Measurements from ENCODE around the gene LGALS7. TPM values are rescaled to one million over a fixed set of nuclear protein-coding genes. Genes with fewer than 3 reads are reported as not detected.
"Not testable (repeated sequence)": the region's sequence is repeated elsewhere in the genome, so short reads cannot be mapped to it uniquely, and the experiment has no call there.

LGALS7 gene
- total RNA-seq, 2 experiments from 2014 or later, result not detected

DNA sequence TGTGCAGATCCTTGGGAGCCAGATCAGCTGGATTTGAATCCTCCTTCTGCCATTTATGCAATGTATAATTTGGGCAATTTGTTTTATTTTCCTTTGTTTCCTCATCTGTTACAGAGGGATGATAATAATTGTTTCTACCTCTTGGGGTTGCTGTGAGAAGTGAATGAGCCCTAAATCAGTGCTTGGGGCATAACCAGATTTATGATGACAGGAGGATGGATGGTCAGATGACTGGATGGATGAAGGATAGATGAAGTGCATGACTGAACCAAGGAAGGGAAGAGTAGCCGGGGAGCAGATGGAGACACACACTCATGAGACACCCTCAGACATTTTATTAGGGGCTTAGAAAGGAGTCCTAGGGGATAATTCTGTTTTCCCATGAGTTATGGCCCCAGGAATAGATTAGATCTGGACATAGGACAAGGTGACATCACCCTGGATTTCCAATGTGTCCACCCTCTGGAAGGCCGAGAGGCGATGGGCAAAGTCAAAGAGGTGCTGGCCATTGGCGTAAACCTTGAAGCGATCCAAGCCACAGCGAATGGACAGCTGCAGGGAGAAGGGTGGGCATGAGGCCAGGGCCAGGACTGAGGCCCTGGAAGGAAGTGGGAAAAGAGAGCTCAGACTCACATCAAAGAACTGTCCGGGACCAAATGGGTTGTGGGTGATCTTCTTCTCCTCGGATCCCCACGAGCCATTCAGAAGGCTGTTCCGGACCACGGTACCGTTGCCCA lies 28.2 kb upstream of the LGALS7 start:
- Mint-ChIP-seq H3K4me1 (ENCODE audit: low read depth) (peaks cover 7% of the 10 kb centered on the region), H3K4me3 (no peak overlapping the region), H3K27ac (no peak overlapping the region), H3K9me3 (no peaks in the 10 kb centered on the region), H3K36me3 (ENCODE audit: low read depth) (peaks cover 10% of the 10 kb centered on the region), H3K27me3 (no peaks in the 10 kb centered on the region)
- Histone ChIP-seq H3K27ac (ENCODE audit: low read depth in 1 of 2, low read length in 2 of 2) (no peak overlapping the region), H3K4me1 (ENCODE audit: insufficient read depth, low read length) (peaks cover 7% of the 10 kb centered on the region), H3K9me3 (ENCODE audit: control insufficient read depth in 1 of 2, insufficient read depth in 1 of 2, low read length in 2 of 2) (no peaks in the 10 kb centered on the region), H3K36me3 (ENCODE audit: insufficient read depth, low read length) (peaks cover 4% of the 10 kb centered on the region), H3K27me3 (ENCODE audit: control insufficient read depth in 1 of 2, insufficient read depth in 2 of 2, low read length in 2 of 2) (no peaks in the 10 kb centered on the region), H3K4me3 (ENCODE audit: low read length) (no peak overlapping the region)
- intact Hi-C loops (cut with DNase I, micrococcal nuclease), result loop anchor here in 1 of 2 experiments (2.0 kb wide), 1 partner anchor 25 kb away; no protein-coding TSS in a partner anchor
- CTCF ChIA-PET, result no interaction called here
- TF ChIP-seq, protein P1, sequence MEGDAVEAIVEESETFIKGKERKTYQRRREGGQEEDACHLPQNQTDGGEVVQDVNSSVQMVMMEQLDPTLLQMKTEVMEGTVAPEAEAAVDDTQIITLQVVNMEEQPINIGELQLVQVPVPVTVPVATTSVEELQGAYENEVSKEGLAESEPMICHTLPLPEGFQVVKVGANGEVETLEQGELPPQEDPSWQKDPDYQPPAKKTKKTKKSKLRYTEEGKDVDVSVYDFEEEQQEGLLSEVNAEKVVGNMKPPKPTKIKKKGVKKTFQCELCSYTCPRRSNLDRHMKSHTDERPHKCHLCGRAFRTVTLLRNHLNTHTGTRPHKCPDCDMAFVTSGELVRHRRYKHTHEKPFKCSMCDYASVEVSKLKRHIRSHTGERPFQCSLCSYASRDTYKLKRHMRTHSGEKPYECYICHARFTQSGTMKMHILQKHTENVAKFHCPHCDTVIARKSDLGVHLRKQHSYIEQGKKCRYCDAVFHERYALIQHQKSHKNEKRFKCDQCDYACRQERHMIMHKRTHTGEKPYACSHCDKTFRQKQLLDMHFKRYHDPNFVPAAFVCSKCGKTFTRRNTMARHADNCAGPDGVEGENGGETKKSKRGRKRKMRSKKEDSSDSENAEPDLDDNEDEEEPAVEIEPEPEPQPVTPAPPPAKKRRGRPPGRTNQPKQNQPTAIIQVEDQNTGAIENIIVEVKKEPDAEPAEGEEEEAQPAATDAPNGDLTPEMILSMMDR (IDR thresholded peaks at IDR 0.05), result no peak
- ATAC-seq (ENCODE audit: poor library complexity) (no peak), DNase-seq (no peak)
- POLR2A ChIA-PET, result interaction anchor here (1.2 kb wide), 1 partner anchor 30 kb away, joined by 3 read pairs; the partner anchor contains the start of gene ECH1

DNA sequence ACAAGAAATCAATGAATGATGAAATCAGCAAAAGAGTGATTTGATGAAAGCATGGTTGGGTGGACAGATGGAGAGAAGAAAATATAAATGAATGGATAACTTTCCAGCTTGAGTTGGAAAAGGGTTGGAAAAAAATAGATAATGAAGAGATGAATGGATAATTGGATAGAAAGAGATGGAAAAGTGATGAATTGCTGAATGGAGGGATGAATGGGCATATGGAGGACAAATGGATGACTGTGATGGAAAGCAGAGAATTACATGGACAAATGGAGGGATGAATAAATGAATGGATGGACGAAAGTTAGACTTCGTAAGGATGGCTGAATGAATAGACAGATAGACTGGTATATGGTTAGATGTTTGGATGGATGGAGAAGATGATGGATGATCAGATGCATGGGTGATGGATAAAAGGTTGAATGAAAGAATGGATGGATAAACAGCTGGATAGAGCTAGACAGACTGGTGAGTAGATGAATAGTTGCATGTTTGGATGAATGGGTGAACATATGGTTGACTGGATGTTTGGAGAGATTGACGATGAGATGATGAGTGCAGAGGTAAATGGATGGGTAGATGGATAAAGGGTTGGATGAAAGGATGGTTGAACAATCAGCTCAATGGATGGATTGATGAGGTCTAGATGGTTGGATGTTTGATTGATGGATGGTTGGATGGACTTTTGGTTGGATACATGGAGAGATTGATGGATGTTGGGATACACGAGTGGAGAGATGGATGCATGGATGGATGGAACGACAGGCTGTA lies 27.4 kb upstream of the LGALS7 start:
- intact Hi-C loops (cut with DNase I, micrococcal nuclease), result loop anchor here in 1 of 2 experiments (2.0 kb wide), 1 partner anchor 26 kb away; no protein-coding TSS in a partner anchor
- peaks cover 10% of the 10 kb centered on the region for H3K36me3 Mint-ChIP-seq (ENCODE audit: low read depth)
- peaks cover 4% of the 10 kb centered on the region for H3K36me3 ChIP-seq (ENCODE audit: insufficient read depth, low read length)
- no peak overlapping the region for H3K27ac ChIP-seq (ENCODE audit: low read depth in 1 of 2, low read length in 2 of 2)
- no peaks in the 10 kb centered on the region for H3K27me3 ChIP-seq (ENCODE audit: control insufficient read depth in 1 of 2, insufficient read depth in 2 of 2, low read length in 2 of 2)
- H3K27me3 Mint-ChIP-seq, result no peaks in the 10 kb centered on the region
- no peak overlapping the region for H3K4me3 Mint-ChIP-seq
- DNase-seq (no peak), ATAC-seq (ENCODE audit: poor library complexity) (no peak)
- H3K9me3 Mint-ChIP-seq, result no peaks in the 10 kb centered on the region
- POLR2A ChIA-PET, result interaction anchor here (1.2 kb wide), 1 partner anchor 31 kb away, joined by 3 read pairs; the partner anchor contains the start of gene ECH1
- no peak overlapping the region for H3K4me3 ChIP-seq (ENCODE audit: low read length)
- no peak overlapping the region for H3K27ac Mint-ChIP-seq
- H3K4me1 Mint-ChIP-seq (ENCODE audit: low read depth), result peaks cover 7% of the 10 kb centered on the region
- TF ChIP-seq, protein P1 (IDR thresholded peaks at IDR 0.05), result no peak
- H3K4me1 ChIP-seq (ENCODE audit: insufficient read depth, low read length), result peaks cover 7% of the 10 kb centered on the region
- H3K9me3 ChIP-seq (ENCODE audit: control insufficient read depth in 1 of 2, insufficient read depth in 1 of 2, low read length in 2 of 2), result no peaks in the 10 kb centered on the region
- CTCF ChIA-PET, result no interaction called here

DNA sequence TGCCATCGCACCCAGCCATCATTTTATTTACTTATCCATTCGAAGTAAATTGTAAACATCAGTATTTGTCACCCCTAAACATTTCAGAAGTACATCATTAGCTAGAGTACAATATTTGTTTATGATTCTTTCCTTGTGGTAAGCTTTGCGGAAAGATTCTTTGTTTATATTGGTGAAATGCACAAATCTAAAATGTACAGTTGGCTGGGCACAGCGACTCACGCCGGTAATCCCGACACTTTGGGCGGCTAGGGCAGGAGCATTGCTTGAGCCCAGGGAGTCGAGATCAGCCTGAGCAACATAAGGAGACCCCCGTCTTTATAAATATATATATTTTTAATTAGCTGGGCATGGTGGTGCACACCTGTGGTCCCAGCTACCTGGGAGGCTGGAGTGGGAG lies 25.8 kb upstream of the LGALS7 start:
- Histone ChIP-seq H3K27me3 (ENCODE audit: control insufficient read depth in 1 of 2, insufficient read depth in 2 of 2, low read length in 2 of 2) (no peaks in the 10 kb centered on the region), H3K9me3 (ENCODE audit: control insufficient read depth in 1 of 2, insufficient read depth in 1 of 2, low read length in 2 of 2) (no peaks in the 10 kb centered on the region), H3K4me1 (ENCODE audit: insufficient read depth, low read length) (no peaks in the 10 kb centered on the region), H3K27ac (ENCODE audit: low read depth in 1 of 2, low read length in 2 of 2) (no peak overlapping the region), H3K4me3 (ENCODE audit: low read length) (no peak overlapping the region), H3K36me3 (ENCODE audit: insufficient read depth, low read length) (peaks cover 4% of the 10 kb centered on the region)
- no peaks in the 10 kb centered on the region for H3K27me3 Mint-ChIP-seq
- CTCF ChIA-PET, result no interaction called here
- no peaks in the 10 kb centered on the region for H3K4me1 Mint-ChIP-seq (ENCODE audit: low read depth)
- H3K27ac Mint-ChIP-seq, result no peak overlapping the region
- DNase-seq (no peak), ATAC-seq (ENCODE audit: poor library complexity) (no peak)
- H3K9me3 Mint-ChIP-seq, result no peaks in the 10 kb centered on the region
- POLR2A ChIA-PET, result no interaction called here
- no peaks in the 10 kb centered on the region for H3K36me3 Mint-ChIP-seq (ENCODE audit: low read depth)
- TF ChIP-seq, protein P1 (IDR thresholded peaks at IDR 0.05), result no peak
- no peak overlapping the region for H3K4me3 Mint-ChIP-seq
- intact Hi-C loops (cut with DNase I, micrococcal nuclease), result no loop called here

DNA sequence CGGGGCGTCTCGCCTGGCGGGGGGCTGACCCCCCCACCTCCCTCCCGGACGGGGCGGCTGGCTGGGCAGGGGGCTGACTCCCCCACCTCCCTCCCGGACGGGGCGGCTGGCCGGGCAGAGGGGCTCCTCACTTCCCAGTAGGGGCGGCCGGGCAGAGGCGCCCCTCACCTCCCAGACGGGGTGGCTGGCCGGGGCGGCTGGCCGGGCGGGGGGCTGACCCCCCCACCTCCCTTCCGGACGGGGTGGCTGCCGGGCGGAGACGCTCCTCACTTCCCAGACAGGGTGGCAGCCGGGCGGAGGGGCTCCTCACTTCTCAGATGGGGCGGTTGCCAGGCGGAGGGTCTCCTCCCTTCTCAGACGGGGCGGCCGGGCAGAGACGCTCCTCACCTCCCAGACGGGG lies 24.5 kb upstream of the LGALS7 start:
- POLR2A ChIA-PET; H3K36me3 ChIP-seq (ENCODE audit: insufficient read depth, low read length); CTCF ChIA-PET; H3K27me3 ChIP-seq (ENCODE audit: control insufficient read depth in 1 of 2, insufficient read depth in 2 of 2, low read length in 2 of 2); H3K4me1 Mint-ChIP-seq (ENCODE audit: low read depth); H3K27ac Mint-ChIP-seq; intact Hi-C loops (cut with DNase I, micrococcal nuclease); H3K4me1 ChIP-seq (ENCODE audit: insufficient read depth, low read length); H3K27ac ChIP-seq (ENCODE audit: low read depth in 1 of 2, low read length in 2 of 2); H3K4me3 ChIP-seq (ENCODE audit: low read length); H3K9me3 ChIP-seq (ENCODE audit: control insufficient read depth in 1 of 2, insufficient read depth in 1 of 2, low read length in 2 of 2); DNase-seq; H3K27me3 Mint-ChIP-seq; ATAC-seq (ENCODE audit: poor library complexity); H3K9me3 Mint-ChIP-seq; H3K4me3 Mint-ChIP-seq; H3K36me3 Mint-ChIP-seq (ENCODE audit: low read depth): not testable (repeated sequence)

All from CD4-positive, alpha-beta T cell (primary cell).